Cerebellar nuclear complex (tissue), 1 donor: ENCODE results near the gene OPCML.

Source experiments
- DNase-seq, 2 experiments: peaks; one replicate each; lab custom pipeline; 2025; lab: John Stamatoyannopoulos, UW

The OPCML gene

GRCh38 chr11:133503236-133503635, 29.1 kb downstream of the OPCML start:
- DNase-seq, result no peak

GRCh38 chr11:133501643-133502539, 30.4 kb downstream of the OPCML start:
- DNase-seq, result no peak

- DNase-seq, result no peak
Measured at GRCh38 chr11:133500936-133501335, 31.4 kb downstream of the OPCML start.

GRCh38 chr11:133500435-133500834, 31.9 kb downstream of the OPCML start:
- DNase-seq, result no peak

GRCh38 chr11:133498969-133499368, 33.3 kb downstream of the OPCML start:
- no peak for DNase-seq

GRCh38 chr11:133497477-133498140, 34.7 kb downstream of the OPCML start:
- no peak for DNase-seq

- DNase-seq, result no peak
Measured at GRCh38 chr11:133492895-133493294, 39.4 kb downstream of the OPCML start.

- no peak for DNase-seq
Measured at GRCh38 chr11:133491680-133492383, 40.5 kb downstream of the OPCML start.

GRCh38 chr11:133480722-133481121, 51.6 kb downstream of the OPCML start:
- DNase-seq, result no peak

GRCh38 chr11:133479209-133479608, 53.1 kb downstream of the OPCML start:
- no peak for DNase-seq

GRCh38 chr11:133477251-133477625, 55.1 kb downstream of the OPCML start:
- no peak for DNase-seq

GRCh38 chr11:133476570-133477250, 55.6 kb downstream of the OPCML start:
- DNase-seq, result no peak

- DNase-seq, result no peak
Measured at GRCh38 chr11:133474461-133474860, 57.8 kb downstream of the OPCML start.

- no peak for DNase-seq
Measured at GRCh38 chr11:133467686-133468085, 64.6 kb downstream of the OPCML start.

- DNase-seq, result no peak
Measured at GRCh38 chr11:133443206-133443747, 89.0 kb downstream of the OPCML start.

GRCh38 chr11:133441964-133442660, 90.2 kb downstream of the OPCML start:
- no peak for DNase-seq

- DNase-seq, result no peak
Measured at GRCh38 chr11:133425992-133426391, 106.3 kb downstream of the OPCML start.

- DNase-seq, result no peak
Measured at GRCh38 chr11:133425245-133425644, 107.1 kb downstream of the OPCML start.

- no peak for DNase-seq
Measured at GRCh38 chr11:133418218-133418617, 114.1 kb downstream of the OPCML start.

- no peak for DNase-seq
Measured at GRCh38 chr11:133414506-133414905, 117.8 kb downstream of the OPCML start.

GRCh38 chr11:133413703-133414102, 118.6 kb downstream of the OPCML start:
- no peak for DNase-seq
